ENCODE results near the gene COL1A1. TPM values are rescaled to one million over a fixed set of nuclear protein-coding genes. Genes with fewer than 3 reads are reported as not detected.
A peak's percentile ranks its signal among the peaks of the same experiment; 100 is the strongest.

COL1A1 gene
- total and polyA plus RNA-seq, 2 of the 13 experiments (the other 11 are each of a cell fraction or from before 2014, with no cell fraction given), result 0.05 TPM; not detected in 1

GRCh38 chr17:50144845-50145531 lies 56.4 kb downstream of the COL1A1 start:
- no peak overlapping the region for H3K9ac ChIP-seq (ENCODE audit: insufficient read depth, low read depth, low read length)
- H3K4me1 ChIP-seq (ENCODE audit: insufficient read depth, low read length), result peaks cover 47% of the 10 kb centered on the region
- H3K9me3 ChIP-seq (ENCODE audit: low read length), result no peaks in the 10 kb centered on the region
- H3K4me3 ChIP-seq (replicated peaks in 1 of 3; ENCODE audit: insufficient read depth in 1 of 3, low read depth in 2 of 3, low read length in 3 of 3), result no peak overlapping the region
- H3K79me2 ChIP-seq (ENCODE audit: insufficient read depth, low read length), result peaks cover 25% of the 10 kb centered on the region
- BruUV-seq (replicated peaks), result no TSS peak
- intact Hi-C loops (cut with micrococcal nuclease; ENCODE audit: unreplicated experiment) (no loop called here), in situ Hi-C loops (cut with HindIII; ENCODE audit: extremely low pct_ligation_motif_present, low pct_unique_long_range_greater_than_20kb) (no loop called here)
- peaks cover 17% of the 10 kb centered on the region; the same call in 1 of the 2 replicates for H4K20me1 ChIP-seq (ENCODE audit: insufficient read depth, low read length)
- peak overlapping the region; percentile 11 for H3K27ac ChIP-seq (ENCODE audit: extremely low read length, insufficient read depth, low read length)
- H3K27me3 ChIP-seq (ENCODE audit: control insufficient read depth in 1 of 2, insufficient read depth in 2 of 2, low read length in 2 of 2), result no peaks in the 10 kb centered on the region
- CTCF ChIA-PET (ENCODE audit: low intra/inter-chr PET ratio, low total read pairs), result no interaction called here
- ATAC-seq, result no peak
- TF ChIP-seq FOSL2 (CRISPR knock-in tag; IDR thresholded peaks at IDR 0.05), result 0 out of 2 replicates have a peak, but pooled peaks have one; percentile 16
- 0 out of 2 replicates have a peak, but pooled peaks have one; percentile 20 for TF ChIP-seq ZFX (CRISPR knock-in tag; IDR thresholded peaks at IDR 0.05; ENCODE audit: low read depth)
- TF ChIP-seq HNRNPH1 (optimal IDR thresholded peaks at IDR 0.05; ENCODE audit: low read depth, low read length), result no peak
- TF ChIP-seq, protein P1, sequence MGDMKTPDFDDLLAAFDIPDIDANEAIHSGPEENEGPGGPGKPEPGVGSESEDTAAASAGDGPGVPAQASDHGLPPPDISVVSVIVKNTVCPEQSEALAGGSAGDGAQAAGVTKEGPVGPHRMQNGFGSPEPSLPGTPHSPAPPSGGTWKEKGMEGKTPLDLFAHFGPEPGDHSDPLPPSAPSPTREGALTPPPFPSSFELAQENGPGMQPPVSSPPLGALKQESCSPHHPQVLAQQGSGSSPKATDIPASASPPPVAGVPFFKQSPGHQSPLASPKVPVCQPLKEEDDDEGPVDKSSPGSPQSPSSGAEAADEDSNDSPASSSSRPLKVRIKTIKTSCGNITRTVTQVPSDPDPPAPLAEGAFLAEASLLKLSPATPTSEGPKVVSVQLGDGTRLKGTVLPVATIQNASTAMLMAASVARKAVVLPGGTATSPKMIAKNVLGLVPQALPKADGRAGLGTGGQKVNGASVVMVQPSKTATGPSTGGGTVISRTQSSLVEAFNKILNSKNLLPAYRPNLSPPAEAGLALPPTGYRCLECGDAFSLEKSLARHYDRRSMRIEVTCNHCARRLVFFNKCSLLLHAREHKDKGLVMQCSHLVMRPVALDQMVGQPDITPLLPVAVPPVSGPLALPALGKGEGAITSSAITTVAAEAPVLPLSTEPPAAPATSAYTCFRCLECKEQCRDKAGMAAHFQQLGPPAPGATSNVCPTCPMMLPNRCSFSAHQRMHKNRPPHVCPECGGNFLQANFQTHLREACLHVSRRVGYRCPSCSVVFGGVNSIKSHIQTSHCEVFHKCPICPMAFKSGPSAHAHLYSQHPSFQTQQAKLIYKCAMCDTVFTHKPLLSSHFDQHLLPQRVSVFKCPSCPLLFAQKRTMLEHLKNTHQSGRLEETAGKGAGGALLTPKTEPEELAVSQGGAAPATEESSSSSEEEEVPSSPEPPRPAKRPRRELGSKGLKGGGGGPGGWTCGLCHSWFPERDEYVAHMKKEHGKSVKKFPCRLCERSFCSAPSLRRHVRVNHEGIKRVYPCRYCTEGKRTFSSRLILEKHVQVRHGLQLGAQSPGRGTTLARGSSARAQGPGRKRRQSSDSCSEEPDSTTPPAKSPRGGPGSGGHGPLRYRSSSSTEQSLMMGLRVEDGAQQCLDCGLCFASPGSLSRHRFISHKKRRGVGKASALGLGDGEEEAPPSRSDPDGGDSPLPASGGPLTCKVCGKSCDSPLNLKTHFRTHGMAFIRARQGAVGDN (CRISPR knock-in tag; IDR thresholded peaks at IDR 0.05), result peak; percentile 50; the same call in 1 of the 2 replicates
- FAIRE-seq, result no peak
- no peak overlapping the region; the same call in 1 of the 2 replicates for H3K4me2 ChIP-seq (ENCODE audit: low read depth, low read length)
- WGBS (ENCODE audit: low lambda C conversion rate), result 89% methylated on average over 15 of the region's 16 CpGs
- DNase-seq (ENCODE audit: low spot score), result no peak
- H2AFZ ChIP-seq (ENCODE audit: low read length), result no peak overlapping the region
- POLR2A ChIA-PET, result no interaction called here
- H3K36me3 ChIP-seq (replicated peaks in 1 of 2; ENCODE audit: control insufficient read depth in 1 of 2, insufficient read depth in 2 of 2, low read length in 2 of 2), result peaks cover 35 to 50% of the 10 kb centered on the region in 2 experiments
